ENCODE results near the gene TYMP.

The TYMP gene

DNA sequence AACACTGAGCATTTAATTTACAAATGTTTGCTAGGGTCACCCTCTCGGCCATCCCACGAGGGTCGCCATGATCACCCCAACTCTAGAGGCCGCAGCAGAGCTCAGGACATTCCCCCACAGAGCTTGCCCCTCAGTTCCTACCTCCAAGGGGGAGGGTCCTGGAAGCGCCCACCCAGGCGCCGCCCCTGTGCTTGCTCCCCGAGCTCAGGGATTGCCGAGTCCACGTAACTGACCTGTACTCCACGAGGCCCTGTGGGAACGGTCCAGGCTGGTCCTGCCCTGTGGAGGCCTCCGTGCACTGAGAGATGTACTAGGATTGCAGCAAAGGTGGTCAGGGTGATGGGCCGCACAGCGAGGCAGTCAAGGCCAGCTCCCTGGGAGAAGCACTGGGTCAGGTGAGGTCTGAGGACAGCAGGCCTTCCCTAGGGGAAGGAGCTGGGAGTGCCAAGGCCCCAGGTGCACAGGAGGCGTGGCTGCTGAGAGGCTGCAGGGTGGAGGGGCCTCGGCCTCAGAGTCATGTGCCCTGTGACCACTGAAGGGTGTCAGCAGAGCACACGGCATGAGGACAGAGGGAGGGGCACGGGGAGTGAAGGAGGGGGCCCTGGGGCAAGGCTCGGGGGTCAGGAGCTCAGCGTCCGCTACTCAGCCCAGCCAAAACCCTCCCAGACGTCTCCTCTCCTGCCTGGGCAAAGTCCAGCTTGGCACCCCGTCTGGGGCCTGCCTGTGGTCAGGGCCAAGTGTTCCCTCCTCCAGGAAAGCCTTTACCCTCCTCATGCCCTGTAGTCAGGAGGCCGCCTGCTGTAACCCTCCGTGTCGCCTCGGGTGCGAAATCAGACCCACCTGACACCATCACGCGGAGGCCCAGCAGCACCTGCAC, 45.6 kb downstream of the TYMP start:
- DNase-seq (ENCODE audit: low read depth in 2 of 2): no peak

DNA sequence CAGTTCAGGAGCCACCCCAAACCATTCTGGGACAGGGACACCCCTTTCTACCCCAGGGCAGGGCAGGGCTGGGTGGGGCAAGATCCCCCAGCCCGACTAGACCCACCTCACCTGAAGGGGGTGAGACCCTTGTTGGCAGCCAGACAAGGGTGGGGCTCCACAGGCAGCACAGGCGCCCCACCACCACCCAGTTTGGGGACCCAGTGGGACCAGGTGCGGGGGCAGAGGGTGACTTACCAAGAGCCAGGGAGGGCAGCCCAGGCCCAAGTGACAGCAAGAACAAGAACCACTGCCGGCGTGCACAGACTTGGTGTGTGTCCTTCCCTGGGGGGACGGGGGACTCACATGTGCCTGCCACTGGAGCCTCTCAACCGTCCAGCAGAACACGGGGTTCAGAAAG, 46.3 kb downstream of the TYMP start:
- DNase-seq (ENCODE audit: low read depth in 2 of 2): no peak

DNA sequence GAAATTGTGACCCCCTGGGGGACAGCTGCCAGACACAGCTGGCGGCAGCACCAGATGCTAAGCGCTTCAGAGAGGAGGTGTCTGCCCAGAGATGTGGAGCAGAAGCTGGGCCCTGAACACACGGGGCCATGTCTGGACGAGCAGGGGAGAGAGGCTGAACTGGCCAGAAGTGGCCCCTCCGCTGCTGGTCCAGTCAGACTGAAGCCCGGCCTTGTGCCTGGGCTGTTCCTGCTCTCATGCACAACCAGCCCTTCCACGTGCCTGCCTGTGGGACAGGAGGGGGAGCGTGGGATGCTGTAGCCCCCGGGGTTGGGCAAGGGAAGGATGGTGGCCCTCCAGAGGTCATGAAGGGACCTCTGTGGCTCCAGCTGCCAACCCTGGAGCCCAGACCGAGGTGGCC, 46.7 kb downstream of the TYMP start:
- DNase-seq (ENCODE audit: low read depth in 2 of 2): no peak

DNA sequence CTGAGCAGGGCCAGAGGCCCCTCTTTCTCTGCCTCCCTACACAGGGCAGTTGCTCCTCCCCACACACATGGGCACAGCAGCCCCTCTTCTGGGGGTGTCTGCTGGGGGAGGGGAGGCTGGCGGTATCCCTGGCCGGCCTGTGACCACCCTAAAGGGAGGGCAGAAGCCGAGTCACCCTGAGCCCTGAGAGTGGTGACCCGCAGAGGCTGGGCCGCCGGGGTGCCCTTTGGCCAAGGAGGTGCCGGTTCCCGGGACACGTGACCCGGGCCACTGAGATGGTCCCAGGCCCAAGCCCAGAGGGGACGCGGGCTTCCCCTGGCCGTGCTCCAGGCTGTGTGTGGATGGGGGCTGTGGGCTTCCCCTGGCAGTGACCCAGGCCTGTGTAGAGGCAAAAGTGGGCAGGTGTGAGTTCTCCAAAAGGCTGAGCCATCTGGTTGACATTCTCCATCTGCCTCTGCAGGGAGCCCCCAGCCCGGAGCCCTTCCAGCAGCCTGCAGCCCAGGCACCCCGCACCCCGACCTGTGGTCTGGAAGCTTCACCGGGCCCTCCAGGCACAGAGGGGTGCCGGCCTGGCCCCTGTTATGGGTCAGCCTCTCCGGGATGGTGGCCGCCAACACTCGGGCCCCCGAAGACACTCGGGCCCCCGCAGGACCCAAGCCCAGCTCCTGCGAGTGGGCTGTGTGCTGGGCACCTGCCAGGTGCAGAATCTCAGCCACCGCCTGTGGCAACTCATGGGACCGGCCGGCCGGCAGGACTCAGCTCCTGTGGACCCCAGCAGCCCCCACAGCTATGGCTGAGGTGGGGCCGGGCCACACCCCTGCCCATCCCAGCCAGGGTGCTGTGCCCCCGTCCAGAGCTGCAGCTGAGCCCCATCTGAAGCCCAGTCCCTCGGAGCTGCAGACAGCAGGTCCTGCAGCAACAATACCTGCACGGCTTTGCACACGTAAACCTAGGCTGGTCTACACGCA, 47.4 kb downstream of the TYMP start:
- DNase-seq (ENCODE audit: low read depth in 2 of 2): no peak

DNA sequence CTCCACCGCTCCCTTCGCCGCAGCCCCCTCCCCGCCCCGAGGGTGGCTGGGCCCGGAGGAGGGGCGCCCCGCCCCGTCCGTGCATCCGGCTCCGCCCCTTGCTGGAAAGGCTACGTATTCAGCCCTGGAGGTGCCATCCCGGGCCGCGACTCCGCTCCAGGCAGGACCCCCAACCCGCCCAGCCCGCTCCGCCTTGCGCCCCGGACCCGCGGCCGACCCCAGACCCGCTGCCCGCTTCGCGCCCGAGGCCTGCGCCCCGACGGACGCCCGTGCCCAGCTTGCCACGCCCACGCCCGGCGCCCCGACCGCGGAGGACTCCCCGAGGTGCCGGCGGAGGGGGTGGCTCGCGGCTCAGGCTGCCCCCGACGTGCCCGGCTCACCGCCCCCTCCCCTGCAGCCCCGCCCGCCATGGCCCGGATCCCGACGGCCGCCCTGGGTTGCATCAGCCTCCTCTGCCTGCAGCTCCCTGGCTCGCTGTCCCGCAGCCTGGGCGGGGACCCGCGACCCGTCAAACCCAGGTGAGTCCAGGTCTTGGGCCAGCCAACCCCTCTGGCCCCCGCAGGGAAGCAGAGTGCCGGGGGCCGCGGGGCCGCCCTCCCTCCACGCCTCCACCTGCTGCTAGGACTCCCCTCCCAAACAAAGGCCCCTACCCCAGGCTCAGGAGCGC, 48.2 kb downstream of the TYMP start, which contains the start of gene ADM2:
Gene ADM2 (plus strand): TSS at position 104 of the 667 bp plus-strand sequence. CDS start 305 bp downstream, at position 409.
- peak in 1 of 2 donors; percentile 31 for DNase-seq (ENCODE audit: low read depth in 2 of 2)

DNA sequence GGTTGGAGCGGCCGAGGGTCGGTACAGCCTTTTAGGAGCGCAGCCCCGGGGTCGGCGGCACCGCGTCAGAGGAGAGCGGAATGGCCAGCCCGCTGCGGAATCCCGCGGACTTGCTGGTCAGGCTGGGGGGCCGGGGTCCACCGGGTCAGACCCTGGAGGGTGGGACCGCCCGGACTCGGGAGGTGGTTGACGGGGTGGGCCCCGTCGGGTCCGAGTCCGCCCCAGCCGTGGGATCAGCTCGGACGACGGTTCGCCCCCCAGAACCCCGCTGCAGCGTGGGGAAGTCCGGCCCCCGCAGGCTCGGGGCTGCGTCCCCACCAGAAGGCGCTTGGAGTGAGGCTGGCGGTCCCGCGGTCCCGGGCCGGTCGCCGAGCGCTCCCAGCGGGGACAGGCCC, 48.8 kb downstream of the TYMP start:
- no peak for DNase-seq (ENCODE audit: low read depth in 2 of 2)

DNA sequence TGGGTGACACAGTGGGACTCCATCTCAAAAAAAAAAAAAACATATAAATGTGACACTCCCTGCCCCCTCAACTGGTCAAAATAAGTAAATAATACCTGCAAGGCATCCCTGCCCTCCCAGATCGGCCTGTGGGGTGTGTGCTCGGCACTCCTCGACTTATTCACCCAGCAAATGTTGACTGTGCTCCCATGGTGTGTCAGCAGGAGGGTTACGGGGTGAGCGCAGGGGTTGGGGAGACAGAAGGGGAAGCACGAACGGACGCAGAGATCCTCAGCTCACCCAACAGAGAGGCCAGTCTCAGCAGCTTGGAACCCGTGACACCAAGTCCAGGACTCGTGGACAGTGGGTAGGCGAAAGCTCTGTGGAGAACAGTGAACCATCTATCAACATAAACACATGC, 50.1 kb downstream of the TYMP start:
- DNase-seq (ENCODE audit: low read depth in 2 of 2): no peak

DNA sequence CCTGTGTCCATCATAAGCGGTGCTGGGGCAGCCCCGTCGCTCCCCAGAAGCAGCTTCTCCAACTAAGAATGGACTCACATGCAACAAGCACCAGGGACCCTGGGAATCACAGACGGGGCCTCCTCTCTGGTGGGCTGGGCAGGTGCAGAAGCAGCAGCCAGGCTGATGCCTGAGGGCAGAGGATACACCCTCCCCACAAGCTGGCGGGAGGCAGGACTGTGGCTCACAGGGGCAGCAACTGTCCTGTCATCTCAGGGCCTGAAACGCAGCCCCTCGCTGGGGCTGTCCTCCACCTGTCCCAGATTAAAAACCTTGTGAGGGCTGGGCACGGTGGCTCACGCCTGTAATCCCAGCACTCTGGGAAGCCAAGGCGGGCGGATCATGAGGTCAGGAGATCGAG, 51.9 kb downstream of the TYMP start:
- no peak for DNase-seq (ENCODE audit: low read depth in 2 of 2)

DNA sequence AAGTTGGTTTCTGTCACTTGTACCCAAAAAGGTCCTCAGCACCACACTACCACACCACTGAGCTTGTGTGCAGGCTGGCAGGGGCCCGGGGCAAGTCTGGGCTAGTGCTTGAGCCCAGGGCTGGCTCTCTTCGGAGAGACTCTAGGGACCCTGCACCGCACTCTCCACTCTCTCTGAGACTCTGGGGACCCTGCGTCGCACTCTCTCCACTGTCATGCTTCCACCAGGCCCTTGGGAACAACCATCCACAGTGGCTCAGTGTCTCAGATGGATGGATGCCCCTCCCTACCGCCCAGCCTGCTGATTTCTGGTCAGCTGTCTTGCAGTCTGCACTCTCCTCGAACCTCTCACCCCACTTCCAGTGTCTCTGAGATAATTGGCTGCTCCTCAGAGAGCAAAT, 52.9 kb downstream of the TYMP start:
- no peak for DNase-seq (ENCODE audit: low read depth in 2 of 2)

Data from activated CD8-positive, alpha-beta memory T cell treated with anti-CD3 and anti-CD28 coated beads for 4 hours (primary cell).